Activated CD8-positive, alpha-beta T cell treated with anti-CD3 and anti-CD28 coated beads for 36 hours (primary cell): ENCODE results near the gene SORCS3. TPM values are rescaled to one million over a fixed set of nuclear protein-coding genes. Genes with fewer than 3 reads are reported as not detected.

ENCODE experiments used
- ATAC-seq: fragments of 200-7000 bp; cut with Tn5 transposase; one replicate; pipeline ENCODE4 v1.10.0; 2021; ENCODE audit warnings: mild to moderate bottlenecking, moderate library complexity
- CTCF ChIA-PET: fragments of 350-600 bp; sonication (Branson Sonifier 250); formaldehyde crosslinking; loops from one replicate; lab custom pipeline; 2021; ENCODE audit warnings: antibody characterized with exemption; lab: Charles Lee
- POLR2A ChIA-PET: fragments of 350-600 bp; sonication (Branson Sonifier 250); formaldehyde crosslinking; loops from one replicate; lab custom pipeline; 2021; ENCODE audit warnings: antibody characterized with exemption; lab: Charles Lee
- DNase-seq: peaks from one replicate; pipeline ENCODE4 v3.0.0-alpha.2; 2020
- H3K27ac Mint-ChIP-seq: one replicate; pipeline ENCODE4 v1.8.0; 2021; ENCODE audit warnings: mild to moderate bottlenecking, mixed read lengths
- H3K27me3 Mint-ChIP-seq: one replicate; pipeline ENCODE4 v1.8.0; 2021; ENCODE audit warnings: mixed read lengths
- H3K36me3 Mint-ChIP-seq: one replicate; pipeline ENCODE4 v1.8.0; 2021; ENCODE audit warnings: low read depth, mixed read lengths
- H3K4me1 Mint-ChIP-seq: one replicate; pipeline ENCODE4 v1.8.0; 2021; ENCODE audit warnings: low read depth, mixed read lengths
- H3K4me3 Mint-ChIP-seq: one replicate; pipeline ENCODE4 v1.8.0; 2021; ENCODE audit warnings: mild to moderate bottlenecking, moderate library complexity, mixed read lengths
- H3K9me3 Mint-ChIP-seq: one replicate; pipeline ENCODE4 v1.8.0; 2021; ENCODE audit warnings: mixed read lengths
- intact Hi-C: fragments of 100-400 bp; cut with micrococcal nuclease; formaldehyde crosslinking; loops from one replicate; pipeline ENCODE4 v1.10.0; 2022
- total RNA-seq, 2 experiments: library from RNA; stranded (reverse); gene quantifications; one replicate each; pipeline ENCODE4 v1.2.3, GENCODE V29; 2021
- TF ChIP-seq, protein P1 (sequence below): fragments of 200-600 bp; IDR thresholded peaks from one replicate; pipeline ENCODE4 v1.8.0; 2022; ENCODE audit warnings: antibody characterized with exemption, mild to moderate bottlenecking

Gene SORCS3
- total RNA-seq, 2 experiments from 2014 or later = not detected

DNA sequence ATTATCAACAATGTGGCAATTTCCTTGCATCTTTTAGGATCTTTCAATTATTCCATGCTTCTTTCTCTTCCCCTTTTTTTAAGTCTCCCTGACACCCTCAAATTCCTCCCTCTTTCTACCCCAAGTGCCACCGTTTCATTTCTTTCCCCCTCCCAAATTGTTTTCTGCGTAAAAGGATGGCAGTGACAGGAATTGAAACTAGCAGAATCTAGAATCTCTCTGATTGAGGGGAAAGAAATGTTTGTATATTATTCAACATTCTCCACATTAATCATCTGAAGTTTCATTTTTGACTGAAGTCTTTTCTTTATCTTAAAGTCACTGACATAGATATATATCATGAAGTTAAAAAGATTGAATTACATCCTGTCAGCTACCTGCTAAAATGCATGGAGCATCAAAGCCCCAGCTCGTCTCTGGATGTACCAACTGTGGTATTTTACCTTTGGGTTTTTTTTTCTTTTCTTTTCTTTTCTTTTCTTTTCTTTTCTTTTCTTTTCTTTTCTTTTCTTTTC, 633.5 kb downstream of the SORCS3 start:
- TF ChIP-seq, protein P1, sequence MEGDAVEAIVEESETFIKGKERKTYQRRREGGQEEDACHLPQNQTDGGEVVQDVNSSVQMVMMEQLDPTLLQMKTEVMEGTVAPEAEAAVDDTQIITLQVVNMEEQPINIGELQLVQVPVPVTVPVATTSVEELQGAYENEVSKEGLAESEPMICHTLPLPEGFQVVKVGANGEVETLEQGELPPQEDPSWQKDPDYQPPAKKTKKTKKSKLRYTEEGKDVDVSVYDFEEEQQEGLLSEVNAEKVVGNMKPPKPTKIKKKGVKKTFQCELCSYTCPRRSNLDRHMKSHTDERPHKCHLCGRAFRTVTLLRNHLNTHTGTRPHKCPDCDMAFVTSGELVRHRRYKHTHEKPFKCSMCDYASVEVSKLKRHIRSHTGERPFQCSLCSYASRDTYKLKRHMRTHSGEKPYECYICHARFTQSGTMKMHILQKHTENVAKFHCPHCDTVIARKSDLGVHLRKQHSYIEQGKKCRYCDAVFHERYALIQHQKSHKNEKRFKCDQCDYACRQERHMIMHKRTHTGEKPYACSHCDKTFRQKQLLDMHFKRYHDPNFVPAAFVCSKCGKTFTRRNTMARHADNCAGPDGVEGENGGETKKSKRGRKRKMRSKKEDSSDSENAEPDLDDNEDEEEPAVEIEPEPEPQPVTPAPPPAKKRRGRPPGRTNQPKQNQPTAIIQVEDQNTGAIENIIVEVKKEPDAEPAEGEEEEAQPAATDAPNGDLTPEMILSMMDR = no peak
- H3K4me3 Mint-ChIP-seq = no peak overlapping the region
- intact Hi-C loops = no loop called here
- no peaks in the 10 kb centered on the region for H3K9me3 Mint-ChIP-seq
- ChIA-PET CTCF (no interaction called here), POLR2A (no interaction called here)
- H3K4me1 Mint-ChIP-seq = no peaks in the 10 kb centered on the region
- peak overlapping the region; percentile 2 for H3K27ac Mint-ChIP-seq
- no peaks in the 10 kb centered on the region for H3K27me3 Mint-ChIP-seq
- ATAC-seq = peak; percentile 45
- DNase-seq = no peak
- no peaks in the 10 kb centered on the region for H3K36me3 Mint-ChIP-seq

DNA sequence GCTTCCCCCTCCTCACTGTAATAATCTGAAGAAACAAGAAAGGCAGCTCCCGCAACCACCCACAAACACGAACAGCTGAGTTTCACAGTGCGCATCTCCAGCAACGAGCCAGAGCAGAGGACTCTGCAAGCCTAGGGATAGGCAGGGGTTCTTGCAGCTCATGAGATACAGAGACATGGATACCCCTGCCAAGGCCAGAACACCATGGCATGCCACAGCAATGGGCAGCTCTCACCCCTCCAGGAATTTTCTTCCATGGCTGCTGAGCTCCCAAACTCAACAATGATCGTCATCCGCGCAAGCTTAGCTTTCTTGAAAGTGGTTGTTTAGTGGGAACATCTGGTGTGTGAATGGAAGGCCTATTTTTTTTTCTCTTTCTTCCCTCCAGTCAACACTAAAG, 637.3 kb downstream of the SORCS3 start:
- no peak for DNase-seq
- intact Hi-C loops = no loop called here
- CTCF ChIA-PET = no interaction called here

DNA sequence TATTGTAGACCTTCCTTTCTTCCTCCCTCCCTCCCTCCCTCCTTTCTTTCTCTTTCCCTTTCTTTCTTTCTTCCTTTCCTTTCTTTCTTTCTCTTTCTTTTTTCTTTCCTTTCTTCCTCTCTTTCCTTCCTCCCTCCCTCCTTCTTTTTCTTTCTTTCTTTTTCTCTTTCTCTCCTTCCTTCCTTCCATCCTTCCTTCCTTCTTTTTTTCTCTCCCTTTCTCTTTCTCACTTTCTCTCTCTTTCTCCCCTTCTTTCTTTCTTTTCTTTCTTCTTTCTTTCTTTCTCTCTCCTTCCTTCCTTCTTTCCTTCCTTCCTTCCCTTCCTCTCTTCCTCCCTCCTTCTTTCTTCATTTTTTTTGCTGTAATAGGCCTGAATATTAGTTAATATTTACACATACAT, 638.0 kb downstream of the SORCS3 start:
- no peak overlapping the region for H3K4me3 Mint-ChIP-seq
- POLR2A ChIA-PET = no interaction called here

More for the DNA sequence above, 637.3 kb downstream of the SORCS3 start:
- Mint-ChIP-seq H3K36me3 (no peaks in the 10 kb centered on the region), H3K27ac (no peak overlapping the region), H3K4me1 (no peaks in the 10 kb centered on the region), H3K27me3 (no peaks in the 10 kb centered on the region), H3K4me3 (no peak overlapping the region), H3K9me3 (peaks cover 2% of the 10 kb centered on the region)
- TF ChIP-seq, protein P1 = no peak
- ATAC-seq = no peak
- POLR2A ChIA-PET = no interaction called here

DNA sequence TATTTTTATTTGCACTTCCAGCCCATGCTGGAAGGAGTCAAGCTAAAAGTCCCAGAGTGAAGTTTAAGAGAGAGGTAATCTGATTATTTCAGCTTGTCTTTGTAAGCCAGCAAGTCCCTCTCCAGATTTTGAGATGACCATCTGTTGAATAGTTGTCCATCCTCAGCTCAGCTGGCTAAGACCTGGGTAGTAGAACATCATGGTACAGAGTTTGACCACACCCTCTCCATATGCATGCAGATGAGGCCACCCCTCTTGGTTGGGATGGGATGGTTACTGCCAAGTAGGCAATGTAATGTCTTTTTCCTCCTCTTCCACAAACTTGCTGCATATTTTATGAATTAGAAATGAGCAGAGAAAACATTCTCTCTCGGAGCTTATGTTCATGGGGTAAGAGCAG, 639.8 kb downstream of the SORCS3 start:
- CTCF ChIA-PET = no interaction called here
- intact Hi-C loops = no loop called here

More for the DNA sequence above, 638.0 kb downstream of the SORCS3 start:
- H3K27ac Mint-ChIP-seq = no peak overlapping the region
- CTCF ChIA-PET = no interaction called here
- no peaks in the 10 kb centered on the region for H3K36me3 Mint-ChIP-seq
- no peak for ATAC-seq
- intact Hi-C loops = no loop called here
- TF ChIP-seq, protein P1 = no peak
- no peaks in the 10 kb centered on the region for H3K4me1 Mint-ChIP-seq
- no peaks in the 10 kb centered on the region for H3K27me3 Mint-ChIP-seq
- DNase-seq = no peak
- peaks cover 2% of the 10 kb centered on the region for H3K9me3 Mint-ChIP-seq

DNA sequence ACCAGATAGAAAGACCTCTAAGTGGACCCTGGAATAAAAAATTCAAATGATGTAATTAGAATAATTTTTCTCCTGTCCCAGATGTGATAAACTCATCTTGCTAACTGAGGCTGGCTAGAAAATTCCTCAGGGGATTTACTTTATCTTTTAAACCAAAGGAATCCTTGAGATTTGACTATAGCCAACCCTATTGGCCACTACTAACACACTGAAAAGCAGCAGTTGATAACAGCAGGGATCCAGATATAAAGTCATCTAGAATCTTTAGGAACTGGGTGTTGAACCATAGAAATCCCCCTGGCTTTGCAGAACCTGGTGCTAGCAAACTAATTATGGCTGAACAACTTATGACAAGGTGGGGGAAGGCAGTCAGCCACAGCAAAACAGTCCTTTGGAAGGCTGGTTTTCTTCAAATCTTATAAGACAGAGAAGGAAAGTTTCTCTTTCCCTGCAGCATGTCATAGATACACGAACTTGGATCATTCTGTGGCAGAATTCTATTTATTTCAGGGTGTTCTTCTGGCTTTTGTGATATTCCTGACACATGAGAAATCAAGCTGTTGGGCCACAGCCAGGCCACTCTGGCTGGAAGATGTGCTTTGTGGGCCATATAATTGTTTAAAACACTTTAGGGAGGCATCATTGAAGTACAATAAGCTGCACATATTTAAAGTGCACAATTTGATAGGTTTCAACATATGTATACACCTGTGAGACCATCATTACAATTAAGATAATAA, 643.6 kb downstream of the SORCS3 start:
- intact Hi-C loops = no loop called here
- Mint-ChIP-seq H3K4me1 (no peaks in the 10 kb centered on the region), H3K36me3 (no peaks in the 10 kb centered on the region), H3K9me3 (peaks cover 3% of the 10 kb centered on the region), H3K27ac (no peak overlapping the region), H3K27me3 (no peaks in the 10 kb centered on the region), H3K4me3 (no peak overlapping the region)
- ChIA-PET CTCF (no interaction called here), POLR2A (no interaction called here)
- ATAC-seq (no peak), DNase-seq (no peak)
- TF ChIP-seq, protein P1 = no peak

More for the DNA sequence above, 639.8 kb downstream of the SORCS3 start:
- Mint-ChIP-seq H3K9me3 (peaks cover 2% of the 10 kb centered on the region), H3K4me1 (no peaks in the 10 kb centered on the region), H3K27ac (no peak overlapping the region), H3K27me3 (no peaks in the 10 kb centered on the region), H3K4me3 (no peak overlapping the region), H3K36me3 (no peaks in the 10 kb centered on the region)
- no peak for ATAC-seq
- POLR2A ChIA-PET = no interaction called here
- DNase-seq = no peak
- TF ChIP-seq, protein P1 = no peak
